ENCODE measurements around the gene C3orf33. TPM values are rescaled to one million over a fixed set of nuclear protein-coding genes. Genes with fewer than 3 reads are reported as not detected.

The C3orf33 gene
- total RNA-seq, 2 donors from 2014 or later = 1.7 to 3.3 TPM

DNA sequence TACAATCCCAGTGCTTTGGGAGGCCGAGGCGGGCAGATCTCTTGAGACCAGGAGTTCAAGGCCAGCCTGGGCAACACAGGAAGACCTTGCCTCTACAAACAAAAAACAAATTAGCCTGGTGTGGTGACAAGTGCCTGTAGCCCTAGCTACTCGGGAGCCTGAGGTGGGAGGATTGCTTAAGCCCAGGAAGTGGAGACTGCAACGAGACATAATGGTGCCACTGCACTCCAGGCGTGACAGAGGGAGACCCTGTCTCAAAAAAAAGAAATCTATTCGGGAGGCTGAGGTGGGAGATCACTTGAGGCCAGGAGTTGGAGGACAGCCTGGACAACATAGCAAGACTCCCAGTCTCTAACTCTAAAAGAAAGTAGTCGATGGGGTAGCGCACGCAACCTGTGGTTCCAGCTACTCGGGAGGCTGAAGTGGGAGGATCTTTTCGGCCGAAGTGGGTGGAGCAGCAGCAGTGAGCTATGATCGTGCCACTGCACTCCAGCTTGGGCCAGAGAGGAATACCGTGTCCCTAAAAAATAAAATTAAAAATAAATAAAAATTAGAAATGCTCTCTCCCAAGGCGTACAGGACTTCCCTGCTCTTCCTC, 775 bp downstream of the C3orf33 start:
- peak; percentile 23 to 56 for ATAC-seq
- peaks cover 0 to 6% of the 10 kb centered on the region in 2 donors for H3K36me3 Mint-ChIP-seq
- no peaks in the 10 kb centered on the region for H3K9me3 Mint-ChIP-seq
- peak overlapping the region; percentile 29 to 95 for H3K27ac Mint-ChIP-seq
- no peak for DNase-seq (ENCODE audit: low spot score in 2 of 2)

- ATAC-seq (no peak), DNase-seq (ENCODE audit: low spot score in 2 of 2) (no peak)
- Mint-ChIP-seq H3K27ac (no peak overlapping the region), H3K36me3 (peaks cover 6 to 16% of the 10 kb centered on the region in 2 donors), H3K9me3 (no peaks in the 10 kb centered on the region)
Observed at GRCh38 chr3:155804323-155804722, 1.8 kb downstream of the C3orf33 start.

DNA sequence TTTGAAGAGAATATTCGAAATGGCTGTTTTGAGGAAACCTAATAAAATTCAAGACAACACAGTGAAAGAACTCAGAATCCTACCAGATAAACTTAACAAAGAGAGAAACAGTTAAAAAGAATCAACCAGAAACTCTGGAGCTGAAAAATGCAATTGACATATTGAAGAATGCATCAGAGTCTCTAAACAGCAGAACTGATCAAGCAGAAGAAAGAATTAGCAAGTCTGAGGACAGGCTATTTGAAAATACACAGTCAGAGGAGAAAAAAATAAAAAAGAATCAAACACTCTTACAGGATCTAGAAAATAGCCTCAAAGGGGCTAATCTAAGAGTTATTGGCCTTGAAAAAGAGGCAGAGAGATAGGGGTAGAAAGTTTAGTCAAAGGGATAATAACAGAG, 13.5 kb downstream of the C3orf33 start:
- ATAC-seq = no peak
- H3K27ac Mint-ChIP-seq = no peak overlapping the region
- peaks cover 5 to 11% of the 10 kb centered on the region in 2 donors for H3K9me3 Mint-ChIP-seq
- peaks cover 34 to 35% of the 10 kb centered on the region in 2 donors for H3K36me3 Mint-ChIP-seq
- no peak for DNase-seq (ENCODE audit: low spot score in 2 of 2)

GRCh38 chr3:155791190-155791589, 14.9 kb downstream of the C3orf33 start:
- ATAC-seq (no peak), DNase-seq (ENCODE audit: low spot score in 2 of 2) (no peak)
- peak overlapping the region; percentile 17 to 40 for H3K27ac Mint-ChIP-seq
- peaks cover 23 to 27% of the 10 kb centered on the region in 2 donors for H3K36me3 Mint-ChIP-seq
- H3K9me3 Mint-ChIP-seq = peaks cover 5 to 8% of the 10 kb centered on the region in 2 donors

DNA sequence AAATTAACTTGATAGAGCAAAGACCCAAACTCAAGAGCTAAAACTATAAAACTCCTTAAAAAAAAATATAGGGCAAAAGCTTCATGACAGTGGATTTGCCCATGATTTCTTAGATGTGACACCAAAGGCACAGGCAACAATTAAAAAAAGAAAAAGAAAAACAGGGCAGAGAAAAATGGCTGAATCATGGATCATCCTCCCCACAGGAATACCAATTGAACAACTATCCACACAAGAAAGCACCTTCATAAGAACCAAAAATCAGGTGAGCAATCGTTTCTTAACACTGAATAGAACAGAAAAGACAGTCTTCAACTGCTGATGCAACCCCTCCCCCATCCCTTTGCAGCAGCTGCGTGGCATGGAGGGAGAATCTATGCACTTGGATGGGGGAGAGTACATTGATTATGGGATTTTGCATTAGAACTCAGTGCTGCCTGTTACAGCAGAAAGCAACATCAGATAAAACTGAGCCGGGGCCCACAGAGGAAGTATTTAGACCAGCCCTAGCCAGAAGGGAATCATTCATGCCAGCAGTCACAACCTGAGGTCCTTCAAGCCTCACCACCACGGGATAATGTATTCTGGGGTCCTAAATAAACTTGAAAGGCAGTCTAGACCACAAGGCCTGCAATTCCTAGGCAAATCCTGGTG, 15.7 kb downstream of the C3orf33 start:
- H3K27ac Mint-ChIP-seq = peak overlapping the region in 1 of 2 donors; percentile 17

DNA sequence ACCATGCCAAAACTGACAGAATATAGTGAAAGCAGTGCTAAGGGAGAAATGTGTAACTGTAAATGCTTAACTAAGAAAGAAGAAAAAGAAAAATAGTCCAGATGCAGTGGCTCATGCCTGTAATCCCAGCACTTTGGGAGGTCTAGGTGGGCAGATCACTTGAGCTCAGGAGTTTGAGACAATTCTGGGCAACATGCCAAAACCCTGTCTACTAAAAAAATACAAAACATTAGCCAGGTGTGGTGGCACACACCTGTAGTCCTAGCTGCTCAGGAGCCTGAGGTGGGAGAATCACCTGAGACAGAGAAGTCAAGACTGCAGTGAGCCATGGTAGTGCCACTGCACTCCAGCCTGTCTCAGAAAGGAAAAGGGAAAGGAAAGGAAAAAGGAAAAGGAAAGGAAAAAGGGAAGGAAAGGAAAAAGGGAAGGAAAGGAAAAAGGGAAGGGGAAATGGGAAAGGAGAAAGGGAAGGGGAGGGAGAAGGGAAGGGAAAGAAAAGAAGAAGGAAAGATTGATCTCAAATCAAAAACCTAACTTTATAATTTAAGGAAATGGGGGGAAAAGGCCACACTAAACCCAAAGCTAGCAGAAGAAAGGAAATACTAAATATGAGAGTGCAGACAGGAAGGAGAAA, 20.3 kb downstream of the C3orf33 start:
- peaks cover 10% of the 10 kb centered on the region in 2 donors for H3K36me3 Mint-ChIP-seq
- ATAC-seq (no peak), DNase-seq (ENCODE audit: low spot score in 2 of 2) (no peak)
- peaks cover 0 to 4% of the 10 kb centered on the region in 2 donors for H3K9me3 Mint-ChIP-seq
- peak overlapping the region; percentile 25 to 77 for H3K27ac Mint-ChIP-seq

More for the DNA sequence above, 15.7 kb downstream of the C3orf33 start:
- Mint-ChIP-seq H3K36me3 (peaks cover 20 to 23% of the 10 kb centered on the region in 2 donors), H3K9me3 (peaks cover 5 to 7% of the 10 kb centered on the region in 2 donors)
- ATAC-seq (no peak), DNase-seq (ENCODE audit: low spot score in 2 of 2) (no peak)

DNA sequence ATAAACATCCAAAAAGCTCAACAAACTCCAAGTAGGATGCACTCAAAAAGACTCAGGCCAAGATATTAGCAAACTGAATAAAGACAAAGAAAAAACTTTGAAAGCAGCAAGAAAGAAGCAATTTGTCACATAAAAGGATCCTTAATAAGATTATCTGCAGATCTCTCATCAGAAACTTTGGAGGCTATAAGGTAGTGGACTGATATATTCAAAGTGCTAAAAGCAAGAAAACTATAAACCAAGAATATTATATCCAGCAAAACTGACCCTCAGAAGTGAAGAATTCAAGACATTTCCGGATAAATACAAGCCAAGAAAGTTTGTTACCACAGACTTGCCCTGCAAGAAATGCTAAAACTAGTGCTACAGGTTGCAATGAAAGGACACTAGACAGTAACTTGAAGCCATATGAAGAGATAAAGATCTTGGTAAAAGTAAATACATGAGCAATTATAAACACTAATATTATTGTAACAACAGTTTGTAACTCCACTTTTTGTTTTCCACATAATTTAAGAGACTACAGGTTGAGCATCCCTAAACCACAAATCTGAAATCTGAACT, 23.6 kb downstream of the C3orf33 start:
- H3K36me3 Mint-ChIP-seq = peaks cover 9 to 10% of the 10 kb centered on the region in 2 donors
- no peak overlapping the region for H3K27ac Mint-ChIP-seq
- ATAC-seq (no peak), DNase-seq (ENCODE audit: low spot score in 2 of 2) (no peak)
- H3K9me3 Mint-ChIP-seq = peaks cover 0 to 4% of the 10 kb centered on the region in 2 donors

DNA sequence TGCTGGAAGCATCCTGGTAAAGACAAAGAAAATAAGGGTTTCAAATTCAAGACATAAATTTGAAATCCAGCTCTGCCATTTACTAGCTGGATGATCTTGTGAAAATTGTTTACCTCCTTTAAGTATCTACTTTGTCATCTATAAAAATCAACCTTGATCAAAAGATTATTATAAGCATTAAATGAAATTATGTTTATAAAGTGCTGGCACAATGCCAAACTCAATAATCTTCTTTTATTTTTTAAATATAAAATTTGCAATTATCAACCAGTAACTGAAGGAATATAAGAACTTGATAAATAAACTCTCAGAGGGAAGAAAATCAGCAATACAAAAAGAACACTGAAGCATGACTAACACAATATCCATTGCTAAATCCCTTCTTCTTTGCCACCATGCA, 25.8 kb downstream of the C3orf33 start:
- Mint-ChIP-seq H3K27ac (no peak overlapping the region), H3K36me3 (peaks cover 9 to 10% of the 10 kb centered on the region in 2 donors), H3K9me3 (peaks cover 0 to 4% of the 10 kb centered on the region in 2 donors)
- DNase-seq (ENCODE audit: low spot score in 2 of 2) = no peak
- ATAC-seq = no peak

GRCh38 chr3:155778462-155778861, 27.6 kb downstream of the C3orf33 start:
- DNase-seq (ENCODE audit: low spot score in 2 of 2) (no peak), ATAC-seq (no peak)
- Mint-ChIP-seq H3K27ac (no peak overlapping the region), H3K36me3 (peaks cover 9 to 15% of the 10 kb centered on the region in 2 donors), H3K9me3 (peaks cover 0 to 4% of the 10 kb centered on the region in 2 donors)

GRCh38 chr3:155772801-155773200, 33.3 kb downstream of the C3orf33 start:
- ATAC-seq (no peak), DNase-seq (ENCODE audit: low spot score in 2 of 2) (no peak)
- H3K36me3 Mint-ChIP-seq = peaks cover 5 to 8% of the 10 kb centered on the region in 2 donors
- H3K27ac Mint-ChIP-seq = no peak overlapping the region
- peaks cover 0 to 4% of the 10 kb centered on the region in 2 donors for H3K9me3 Mint-ChIP-seq

DNA sequence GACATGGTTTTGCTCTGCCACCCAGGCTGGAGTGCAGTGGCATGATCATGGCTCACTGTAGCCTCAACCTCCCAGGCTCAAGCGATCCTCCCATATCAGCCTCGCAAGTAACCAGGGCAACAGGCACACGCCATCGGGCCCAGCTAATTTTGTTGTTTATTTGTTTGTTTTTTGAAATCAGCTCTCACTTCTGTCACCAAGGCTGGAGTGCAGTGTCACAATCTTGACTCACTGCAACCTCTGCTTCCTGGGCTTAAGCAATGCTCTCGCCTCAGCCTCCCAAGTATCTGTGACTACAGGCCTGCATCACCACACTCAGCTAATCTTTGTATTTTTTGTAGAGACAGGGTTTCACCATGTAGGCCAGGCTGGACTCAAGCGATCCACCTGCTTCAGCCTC, 35.0 kb downstream of the C3orf33 start:
- ATAC-seq (no peak), DNase-seq (ENCODE audit: low spot score in 2 of 2) (no peak)
- H3K9me3 Mint-ChIP-seq = peaks cover 0 to 4% of the 10 kb centered on the region in 2 donors
- peaks cover 5 to 8% of the 10 kb centered on the region in 2 donors for H3K36me3 Mint-ChIP-seq
- H3K27ac Mint-ChIP-seq = no peak overlapping the region

GRCh38 chr3:155766206-155766605, 39.9 kb downstream of the C3orf33 start:
- ATAC-seq (peak; percentile 37 to 98), DNase-seq (ENCODE audit: low spot score in 2 of 2) (no peak)
- H3K9me3 Mint-ChIP-seq = peaks cover 0 to 4% of the 10 kb centered on the region in 2 donors
- H3K27ac Mint-ChIP-seq = peak overlapping the region in 1 of 2 donors; percentile 7
- H3K36me3 Mint-ChIP-seq = peaks cover 0 to 4% of the 10 kb centered on the region in 2 donors

- no peaks in the 10 kb centered on the region for H3K9me3 Mint-ChIP-seq
- DNase-seq (ENCODE audit: low spot score in 2 of 2) = no peak
- no peaks in the 10 kb centered on the region for H3K36me3 Mint-ChIP-seq
- no peak for ATAC-seq
- H3K27ac Mint-ChIP-seq = peak overlapping the region in 1 of 2 donors; percentile 39
Observed at GRCh38 chr3:155763870-155764463, 42.1 kb downstream of the C3orf33 start.

- H3K9me3 Mint-ChIP-seq = no peaks in the 10 kb centered on the region
- no peaks in the 10 kb centered on the region for H3K36me3 Mint-ChIP-seq
- DNase-seq (ENCODE audit: low spot score in 2 of 2) (no peak), ATAC-seq (no peak)
- no peak overlapping the region for H3K27ac Mint-ChIP-seq
Observed at GRCh38 chr3:155760653-155761052, 45.4 kb downstream of the C3orf33 start.

- no peak for ATAC-seq
- DNase-seq (ENCODE audit: low spot score in 2 of 2) = no peak
- Mint-ChIP-seq H3K36me3 (no peaks in the 10 kb centered on the region), H3K27ac (no peak overlapping the region), H3K9me3 (no peaks in the 10 kb centered on the region)
Observed at GRCh38 chr3:155757577-155757976, 48.5 kb downstream of the C3orf33 start.

DNA sequence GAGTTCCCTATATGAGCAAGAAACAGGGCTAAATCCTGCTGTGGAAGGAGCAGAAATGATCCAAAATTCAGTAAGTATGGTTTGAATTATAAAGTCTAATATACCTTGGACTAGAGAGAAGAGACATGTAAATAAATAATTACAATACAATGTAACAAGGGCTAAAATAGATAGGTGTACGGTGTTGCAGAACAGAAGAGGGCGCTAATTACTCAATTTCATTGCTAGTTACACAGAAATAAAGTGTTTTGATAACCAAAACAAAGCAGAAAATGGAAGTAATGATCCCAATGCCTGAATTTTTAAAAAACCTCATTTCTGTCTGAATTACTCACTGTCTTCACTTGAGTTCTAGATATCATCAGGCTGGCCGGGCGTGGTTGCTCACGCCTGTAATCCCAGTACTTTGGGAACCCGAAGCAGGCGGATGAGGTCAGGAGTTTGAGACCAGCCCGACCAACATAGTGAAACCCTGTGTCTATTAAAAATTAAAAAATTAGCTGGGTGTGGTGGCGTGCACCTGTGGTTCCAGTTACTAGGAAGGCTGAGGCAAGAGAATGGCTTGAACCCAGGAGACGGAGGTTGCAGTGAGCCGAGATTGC, 52.9 kb downstream of the C3orf33 start:
- peak in 1 of 2 donors; percentile 60 for ATAC-seq
- H3K36me3 Mint-ChIP-seq = no peaks in the 10 kb centered on the region
- no peaks in the 10 kb centered on the region for H3K9me3 Mint-ChIP-seq
- no peak overlapping the region for H3K27ac Mint-ChIP-seq
- no peak for DNase-seq (ENCODE audit: low spot score in 2 of 2)

All from activated naive CD4-positive, alpha-beta T cell treated with anti-CD3 and anti-CD28 coated beads, Interleukin-2, amount 50 U/mL, for 72 hours (primary cell).